SK-N-MC (cell line): Measurements from ENCODE around the gene SLC36A4.
"Not testable (repeated sequence)": the region's sequence is repeated elsewhere in the genome, so short reads cannot be mapped to it uniquely, and the experiment has no call there.

Source experiments
- DNase-seq: peaks from one replicate; pipeline ENCODE4 v3.0.0-alpha.2; 2011; ENCODE audit warnings: low read depth, low spot score
- H3K27ac ChIP-seq: fragments of 200-600 bp; sonication (generic); 2 replicates; pipeline ENCODE4 v1.5.1; 2016; ENCODE audit warnings: mixed run types
- H3K36me3 ChIP-seq: fragments of 200-600 bp; sonication (generic); 2 replicates; pipeline ENCODE4 v1.6.1; 2017; ENCODE audit warnings: antibody characterized with exemption, low read length, mixed read lengths; ENCODE audit not compliant: insufficient read depth
- H3K4me3 ChIP-seq: fragments of 200-600 bp; sonication (generic); 2 replicates; pipeline ENCODE4 v1.5.1; 2016
- H3K9ac ChIP-seq: fragments of 200-600 bp; sonication (generic); 2 replicates; pipeline ENCODE4 v1.8.0; 2017; ENCODE audit warnings: mixed run types, mixed read lengths; ENCODE audit not compliant: insufficient read length
- H3K9me3 ChIP-seq: fragments of 200-600 bp; sonication (generic); 2 replicates; pipeline ENCODE4 v1.6.1; 2017; ENCODE audit warnings: low read depth, mild to moderate bottlenecking, antibody characterized with exemption, low read length, moderate library complexity, mixed read lengths
- EZH2 ChIP-seq: fragments of 200-600 bp; sonication (generic); IDR thresholded peaks from one replicate; pipeline ENCODE4 v1.6.1; 2017; ENCODE audit warnings: antibody characterized with exemption
- FOXP2 ChIP-seq: optimal IDR thresholded peaks from 2 replicates; pipeline ENCODE3; 2011; ENCODE audit warnings: mild to moderate bottlenecking, moderate library complexity; ENCODE audit not compliant: insufficient read depth; ENCODE audit errors: extremely low read length, control extremely low read depth
- POLR2AphosphoS5 ChIP-seq: IDR thresholded peaks from 2 replicates; pipeline ENCODE4 v1.6.1; 2012; ENCODE audit warnings: mild to moderate bottlenecking, low read depth, low read length, borderline replicate concordance

SLC36A4 gene

GRCh38 chr11:93199616-93200015 lies 1.8 kb upstream of the SLC36A4 start:
- no peak for DNase-seq
- Histone ChIP-seq H3K9ac (no peak overlapping the region), H3K9me3 (no peaks in the 10 kb centered on the region), H3K27ac (no peak overlapping the region), H3K36me3 (no peaks in the 10 kb centered on the region), H3K4me3 (no peak overlapping the region)
- TF ChIP-seq FOXP2 (no peak), EZH2 (no peak), POLR2AphosphoS5 (no peak)

- H3K9me3 ChIP-seq = no peaks in the 10 kb centered on the region; the same call in 1 of the 2 replicates
- TF ChIP-seq EZH2 = no peak
- H3K36me3 ChIP-seq = no peaks in the 10 kb centered on the region
- peak overlapping the region; percentile 95 for H3K4me3 ChIP-seq
- no peak overlapping the region for H3K27ac ChIP-seq
- H3K9ac ChIP-seq = peak overlapping the region; percentile 91
- peak; percentile 14 for DNase-seq
Measured at GRCh38 chr11:93198215-93198845, 539 bp upstream of the SLC36A4 start.

GRCh38 chr11:93196816-93197379 lies 893 bp downstream of the SLC36A4 start:
- peak overlapping the region; percentile 91 for H3K9ac ChIP-seq
- DNase-seq = no peak
- peak overlapping the region; percentile 39; the same call in 1 of the 2 replicates for H3K27ac ChIP-seq
- no peak for TF ChIP-seq POLR2AphosphoS5
- no peak for TF ChIP-seq EZH2
- no peak for TF ChIP-seq FOXP2
- peak overlapping the region; percentile 95 for H3K4me3 ChIP-seq
- H3K36me3 ChIP-seq = no peaks in the 10 kb centered on the region
- no peaks in the 10 kb centered on the region; the same call in 1 of the 2 replicates for H3K9me3 ChIP-seq

GRCh38 chr11:93194673-93195291 lies 3.0 kb downstream of the SLC36A4 start:
- no peak for DNase-seq
- Histone ChIP-seq H3K36me3 (0 out of 2 replicates have a peak, but pooled peaks cover 3% of the 10 kb centered on the region), H3K27ac (no peak overlapping the region), H3K4me3 (no peak overlapping the region), H3K9ac (no peak overlapping the region), H3K9me3 (peaks cover 2% of the 10 kb centered on the region; the same call in 1 of the 2 replicates)
- TF ChIP-seq POLR2AphosphoS5 = no peak

- Histone ChIP-seq H3K27ac (no peak overlapping the region), H3K36me3 (0 out of 2 replicates have a peak, but pooled peaks cover 3% of the 10 kb centered on the region), H3K4me3 (no peak overlapping the region), H3K9me3 (peaks cover 2% of the 10 kb centered on the region; the same call in 1 of the 2 replicates), H3K9ac (no peak overlapping the region)
- TF ChIP-seq FOXP2 (no peak), EZH2 (no peak), POLR2AphosphoS5 (no peak)
- DNase-seq = no peak
Measured at GRCh38 chr11:93193731-93194130, 4.1 kb downstream of the SLC36A4 start.

- H3K4me3 ChIP-seq = no peak overlapping the region
- H3K36me3 ChIP-seq = 0 out of 2 replicates have a peak, but pooled peaks cover 3% of the 10 kb centered on the region
- DNase-seq = no peak
- H3K27ac ChIP-seq = no peak overlapping the region
- H3K9me3 ChIP-seq = peaks cover 2% of the 10 kb centered on the region
- no peak overlapping the region for H3K9ac ChIP-seq
- no peak for TF ChIP-seq FOXP2
- TF ChIP-seq POLR2AphosphoS5 = no peak
- TF ChIP-seq EZH2 = no peak
Measured at GRCh38 chr11:93192163-93192562, 5.6 kb downstream of the SLC36A4 start.

GRCh38 chr11:93189462-93189861 lies 8.3 kb downstream of the SLC36A4 start:
- H3K27ac ChIP-seq = no peak overlapping the region
- no peak for DNase-seq
- H3K36me3 ChIP-seq = peaks cover 17% of the 10 kb centered on the region
- peaks cover 2% of the 10 kb centered on the region for H3K9me3 ChIP-seq
- no peak for TF ChIP-seq EZH2
- no peak overlapping the region for H3K4me3 ChIP-seq
- H3K9ac ChIP-seq = no peak overlapping the region

GRCh38 chr11:93188726-93189125 lies 9.1 kb downstream of the SLC36A4 start:
- Histone ChIP-seq H3K27ac (no peak overlapping the region), H3K36me3 (peaks cover 20% of the 10 kb centered on the region), H3K9ac (no peak overlapping the region), H3K4me3 (no peak overlapping the region), H3K9me3 (peaks cover 2% of the 10 kb centered on the region)
- no peak for DNase-seq
- TF ChIP-seq POLR2AphosphoS5 = no peak
- TF ChIP-seq EZH2 = no peak

- TF ChIP-seq FOXP2 (no peak), EZH2 (no peak), POLR2AphosphoS5 (no peak)
- H3K9me3 ChIP-seq = peaks cover 2% of the 10 kb centered on the region
Measured at GRCh38 chr11:93187290-93187689, 10.5 kb downstream of the SLC36A4 start.

GRCh38 chr11:93177891-93178290 lies 19.9 kb downstream of the SLC36A4 start:
- not testable (repeated sequence) for H3K27ac ChIP-seq, H3K9me3 ChIP-seq, H3K9ac ChIP-seq, H3K4me3 ChIP-seq, DNase-seq
- H3K36me3 ChIP-seq = peaks cover 46% of the 10 kb centered on the region

More at GRCh38 chr11:93187290-93187689, 10.5 kb downstream of the SLC36A4 start:
- Histone ChIP-seq H3K9ac (no peak overlapping the region), H3K27ac (no peak overlapping the region), H3K36me3 (peaks cover 28% of the 10 kb centered on the region), H3K4me3 (no peak overlapping the region)
- no peak for DNase-seq
